Raji (cell line): ENCODE results near the gene PSMB2.

Source experiments
- POLR2A ChIP-seq: IDR thresholded peaks from 2 replicates; pipeline ENCODE4 v1.6.1; 2011; ENCODE audit warnings: low read depth, low read length, control low read depth; ENCODE audit not compliant: insufficient read depth

Gene PSMB2

GRCh38 chr1:35641233-35641866 is at the start of gene PSMB2:
TSS of gene PSMB2 (minus strand) at chr1:35641526. CDS start at chr1:35641432, 94 bp downstream.
- TF ChIP-seq POLR2A: peak; percentile 99

DNA sequence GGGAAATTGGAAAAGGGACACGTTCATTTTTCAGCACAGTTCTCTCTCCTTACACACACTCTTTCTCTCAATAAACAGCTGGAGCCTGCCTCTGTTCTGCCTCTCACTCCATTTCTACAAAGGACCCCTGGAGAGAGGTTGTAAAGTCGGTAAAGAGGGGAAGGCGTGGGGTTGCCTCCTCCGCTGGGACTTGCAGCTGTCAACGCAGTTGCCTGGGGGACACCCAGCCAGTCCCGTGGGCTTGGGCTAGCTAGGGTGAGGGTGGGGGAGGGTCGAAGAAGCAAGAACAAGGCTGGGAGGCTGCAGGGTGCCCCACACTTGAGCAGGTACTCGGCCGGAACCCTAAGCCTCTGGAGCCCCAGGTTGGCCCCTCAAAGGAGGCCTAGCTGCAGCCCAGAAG is 49.8 kb upstream of the PSMB2 start:
- TF ChIP-seq POLR2A: no peak

- TF ChIP-seq POLR2A: no peak
These were observed 46.8 kb upstream of the PSMB2 start for GRCh38 chr1:35688161-35688560.

DNA sequence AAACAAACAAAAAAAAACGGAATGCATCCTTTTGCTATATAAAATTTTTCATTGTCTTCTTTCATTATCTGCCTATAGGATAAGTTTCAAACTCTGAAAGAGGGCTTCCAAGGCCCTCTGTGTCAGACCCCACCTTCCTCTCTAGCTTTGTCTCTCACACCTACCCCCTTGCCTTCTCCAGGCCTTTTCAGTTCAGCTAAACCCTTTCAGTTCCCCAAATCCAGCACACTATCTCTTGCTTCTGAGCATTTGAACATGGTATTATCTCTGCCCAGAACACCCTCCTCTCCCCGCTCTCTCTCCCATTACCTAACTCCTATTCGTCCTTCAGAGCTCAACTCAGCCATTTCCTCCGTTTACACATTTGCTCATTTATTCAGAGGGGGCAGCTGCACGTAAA is 41.7 kb upstream of the PSMB2 start:
- no peak for TF ChIP-seq POLR2A

DNA sequence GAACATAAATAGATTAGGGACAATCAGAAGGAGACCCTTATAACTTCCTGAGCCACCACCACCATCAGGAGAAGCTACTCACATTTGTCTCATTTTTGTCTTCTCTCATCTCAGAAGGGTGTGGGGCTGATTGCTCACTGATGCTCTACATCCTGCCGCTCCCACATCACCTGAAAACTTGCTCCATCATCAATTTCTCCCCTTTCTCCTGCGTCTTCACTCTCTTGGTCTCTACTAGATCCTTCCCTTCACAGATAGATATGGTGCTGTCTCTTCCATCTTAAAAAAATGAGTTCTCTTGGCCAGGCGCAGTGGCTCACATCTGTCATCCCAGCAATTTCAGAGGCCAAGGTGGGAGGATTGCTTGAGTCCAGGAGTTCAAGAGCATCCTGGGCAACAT is 38.9 kb upstream of the PSMB2 start:
- no peak for TF ChIP-seq POLR2A

DNA sequence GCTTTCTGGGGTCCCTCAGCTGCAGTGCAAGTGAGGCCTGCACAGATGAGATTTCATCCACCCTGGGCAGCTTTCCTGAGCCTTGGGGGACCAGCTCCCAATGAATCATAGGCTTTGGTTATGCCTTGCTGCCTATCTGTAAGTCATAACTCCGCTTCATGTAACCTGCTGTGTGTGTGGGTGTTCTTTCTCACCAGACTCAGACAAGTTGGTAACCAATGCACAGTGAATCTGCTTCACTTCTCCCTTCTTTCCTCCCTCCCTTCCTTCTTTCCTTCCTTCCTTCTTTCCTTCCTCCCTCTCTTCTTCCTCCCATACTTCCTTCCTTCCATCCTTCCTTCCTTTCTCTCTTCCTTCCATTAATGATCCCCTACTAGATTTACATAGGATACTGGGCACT is 34.4 kb upstream of the PSMB2 start:
- no peak for TF ChIP-seq POLR2A

DNA sequence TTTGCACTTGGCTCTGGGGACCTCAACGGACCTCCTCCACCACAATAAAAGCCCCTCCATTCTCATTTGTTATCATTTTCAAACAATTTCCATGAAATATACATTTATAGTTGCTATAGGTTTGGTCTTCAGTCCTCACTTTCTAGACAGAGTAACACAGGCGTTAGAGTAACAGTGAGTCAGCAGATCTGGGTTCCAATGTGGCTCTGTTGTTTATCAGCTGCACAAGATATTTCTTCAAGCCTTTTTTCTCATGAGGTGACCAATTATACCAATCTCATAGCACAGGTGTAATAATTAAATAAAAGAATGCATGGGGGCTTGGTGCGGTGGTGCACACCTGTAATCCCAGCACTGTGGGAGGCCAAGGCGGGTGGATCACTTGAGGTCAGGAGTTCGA is 32.8 kb upstream of the PSMB2 start:
- TF ChIP-seq POLR2A: no peak

DNA sequence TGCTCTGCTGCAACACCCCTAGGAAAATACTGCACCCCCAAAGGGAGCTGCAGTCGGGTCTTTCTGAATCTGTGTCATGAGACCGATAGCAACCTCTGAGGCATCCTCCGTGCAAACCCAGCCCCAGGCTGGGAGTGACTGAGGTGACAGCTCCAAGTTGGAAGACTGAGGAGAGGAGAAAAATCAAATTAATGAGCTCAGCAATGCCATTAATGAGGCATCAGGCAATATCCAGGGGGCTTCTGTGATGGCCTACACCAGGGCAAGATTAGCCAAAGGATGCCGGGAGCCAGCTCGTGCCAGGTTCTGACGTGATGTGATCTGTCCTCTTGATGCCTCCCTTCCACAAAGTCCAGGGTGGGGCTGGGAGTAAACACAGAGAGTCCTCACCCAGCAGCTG is 30.8 kb upstream of the PSMB2 start:
- TF ChIP-seq POLR2A: no peak

DNA sequence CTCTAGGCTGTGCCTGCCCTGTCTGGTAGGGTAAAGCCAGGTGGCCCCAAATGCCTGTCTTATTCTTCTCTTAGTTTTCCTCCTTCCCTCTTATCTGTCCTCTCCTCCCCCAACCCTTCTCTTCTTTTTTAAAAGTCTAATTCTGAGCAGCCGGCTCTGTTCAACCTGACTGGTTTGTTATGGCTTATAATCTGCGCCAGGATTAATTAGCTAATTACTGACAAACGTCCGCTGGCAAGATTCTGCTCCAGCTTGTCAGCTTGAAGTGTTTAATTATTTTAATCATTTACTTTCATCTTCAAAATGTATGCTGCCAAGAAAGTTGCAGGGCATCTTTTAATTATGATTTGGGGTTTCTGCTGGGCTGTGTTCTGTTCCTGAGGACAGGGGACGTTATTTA is 27.2 kb upstream of the PSMB2 start:
- no peak for TF ChIP-seq POLR2A

DNA sequence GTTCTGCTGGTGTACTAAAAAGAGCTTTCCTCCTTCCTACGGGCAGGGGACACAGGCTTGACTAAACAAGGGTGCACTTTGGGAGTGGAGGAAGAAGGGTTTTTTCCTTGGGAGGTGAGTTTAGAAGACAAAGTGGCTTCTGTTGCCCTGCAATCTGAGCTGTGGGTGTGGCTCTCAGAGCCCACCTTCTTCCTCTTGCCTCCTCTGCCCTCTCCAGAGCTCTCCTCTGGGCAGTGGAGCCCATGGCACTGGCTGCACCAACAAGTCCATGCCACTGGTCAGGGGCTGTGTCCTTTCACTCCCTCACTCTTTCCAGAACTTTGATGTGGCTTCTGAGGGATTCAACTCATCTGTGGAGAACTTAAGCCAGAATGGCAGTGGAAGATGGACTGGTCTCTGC is 25.6 kb upstream of the PSMB2 start:
- no peak for TF ChIP-seq POLR2A

- no peak for TF ChIP-seq POLR2A
These were observed 24.9 kb upstream of the PSMB2 start for GRCh38 chr1:35666216-35666615.

DNA sequence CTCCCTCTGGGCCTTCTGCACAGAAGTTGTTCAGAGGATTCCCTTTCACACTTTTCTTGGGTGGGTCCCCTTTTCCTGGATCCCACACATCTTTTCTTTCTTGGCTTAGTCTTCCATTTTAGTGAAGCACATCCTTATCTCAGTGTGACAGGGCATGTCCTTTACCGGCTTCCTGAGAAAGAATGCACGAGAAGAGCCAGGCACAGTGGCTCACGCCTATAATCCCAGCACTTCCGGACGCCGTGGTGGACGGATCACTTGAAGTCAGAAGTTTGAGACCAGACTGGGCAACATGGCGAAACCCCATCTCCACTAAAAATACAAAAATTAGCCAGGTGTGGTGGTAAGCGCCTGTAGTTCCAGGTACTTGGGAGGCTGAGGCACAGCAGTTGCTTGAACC is 22.1 kb upstream of the PSMB2 start:
- no peak for TF ChIP-seq POLR2A

GRCh38 chr1:35661474-35661795 is 20.1 kb upstream of the PSMB2 start:
- no peak for TF ChIP-seq POLR2A

DNA sequence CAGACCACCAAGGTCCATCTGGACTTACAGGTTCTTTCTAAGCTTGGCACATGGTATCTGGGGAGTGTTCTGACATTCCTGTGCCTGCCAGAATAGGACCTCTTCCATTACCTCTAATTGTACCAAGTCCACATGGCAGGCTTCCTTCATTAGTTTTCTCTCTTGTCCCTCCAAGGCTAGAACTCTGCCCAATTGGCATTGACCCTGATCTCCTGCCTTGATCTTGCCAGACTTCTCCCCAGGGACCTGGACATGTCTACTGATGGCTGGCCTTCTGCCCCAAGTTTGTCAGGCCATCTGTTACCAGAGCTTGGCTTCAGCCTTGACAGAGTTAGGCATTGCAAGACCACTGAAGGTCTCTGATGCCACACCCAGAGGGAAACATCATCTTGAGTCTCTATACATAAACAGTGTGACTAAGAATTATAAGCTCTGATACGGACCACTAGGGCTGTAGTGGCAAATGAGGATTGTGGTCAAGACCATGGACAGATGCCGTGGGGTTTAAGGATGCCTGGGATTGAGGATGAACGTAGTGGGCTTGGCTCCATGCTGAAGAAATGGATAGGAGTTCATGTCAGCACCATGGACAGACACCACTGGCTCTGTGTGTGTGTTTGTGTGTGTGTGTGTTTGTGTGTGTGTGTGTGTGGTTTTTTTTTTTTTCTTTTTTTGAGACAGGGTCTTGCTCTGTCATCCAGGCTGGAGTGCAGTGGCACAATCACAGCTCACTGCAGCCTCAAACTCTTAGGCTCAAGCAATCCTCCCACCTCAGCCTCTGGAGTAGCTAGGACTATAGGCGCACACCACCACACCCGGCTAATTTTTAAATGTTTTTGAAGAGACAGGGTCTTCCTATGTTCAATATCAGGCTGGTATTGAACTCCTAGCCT is 19.5 kb upstream of the PSMB2 start:
- TF ChIP-seq POLR2A: no peak

DNA sequence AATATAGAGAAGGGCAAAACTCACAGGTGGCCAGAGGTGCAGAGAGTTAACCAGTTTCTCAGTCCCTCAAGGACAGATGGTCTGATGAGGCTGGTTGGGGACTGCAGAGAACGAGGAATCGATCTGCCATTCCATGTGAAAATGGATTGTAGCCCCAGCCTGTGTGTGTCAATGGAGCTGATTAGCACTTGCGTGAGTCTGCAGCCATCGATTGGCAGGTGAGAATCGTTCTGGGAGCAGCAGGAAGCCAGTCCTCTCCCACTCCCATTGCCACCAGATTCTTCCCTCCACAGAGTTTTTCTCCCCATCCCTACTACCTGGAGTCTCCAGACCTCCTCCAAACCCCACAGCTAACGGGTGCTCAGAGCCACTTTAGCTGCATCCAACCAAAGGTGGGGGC is 18.3 kb upstream of the PSMB2 start:
- no peak for TF ChIP-seq POLR2A

GRCh38 chr1:35657851-35658250 is 16.5 kb upstream of the PSMB2 start:
- TF ChIP-seq POLR2A: no peak

- no peak for TF ChIP-seq POLR2A
These were observed 15.5 kb upstream of the PSMB2 start for GRCh38 chr1:35656863-35657232.
